Gastroesophageal sphincter (tissue), 4 donors: Measurements from ENCODE around the gene EPHA2. TPM values are rescaled to one million over a fixed set of nuclear protein-coding genes. Genes with fewer than 3 reads are reported as not detected.

Experiments
- ATAC-seq: fragments of 150-250 bp; one replicate; pipeline ENCODE4 v1.9.1; 2016; ENCODE audit warnings: mild to moderate bottlenecking, moderate library complexity
- H3K27ac ChIP-seq, 4 donors: fragments of 200-600 bp; sonication (generic) in 3 of 4; 1 replicate in 3 of 4; 2 replicates in 1 of 4; pipeline ENCODE4 v1.5.1; 2016 to 2019
- H3K27me3 ChIP-seq: fragments of 200-600 bp; sonication (generic); one replicate; pipeline ENCODE4 v1.5.1; 2019
- H3K36me3 ChIP-seq, 2 donors: fragments of 200-600 bp; sonication (generic); one replicate each; pipeline ENCODE4 v1.5.1; 2019; ENCODE audit warnings: control low read depth in 1 of 2
- H3K4me1 ChIP-seq, 3 donors: fragments of 200-600 bp; sonication (generic); 1 replicate in 2 of 3; 2 replicates in 1 of 3; pipeline ENCODE4 v1.5.1; 2016 to 2019; ENCODE audit warnings: control low read depth in 2 of 3
- H3K4me3 ChIP-seq, 2 donors: fragments of 200-600 bp; sonication (generic); one replicate each; pipeline ENCODE4 v1.5.1; 2019; ENCODE audit warnings: mild to moderate bottlenecking in 1 of 2, moderate library complexity in 1 of 2
- H3K9me3 ChIP-seq, 3 donors: fragments of 200-600 bp; sonication (generic); one replicate each; pipeline ENCODE4 v1.5.1; 2017 to 2019; ENCODE audit warnings: control low read depth in 2 of 3
- EP300 ChIP-seq: sonication (generic); formaldehyde crosslinking; IDR thresholded peaks from one replicate; pipeline ENCODE4 v1.6.1; 2017; ENCODE audit warnings: antibody characterized with exemption, mild to moderate bottlenecking
- POLR2A ChIP-seq, 2 donors: fragments of 450-650 bp; IDR thresholded peaks; one replicate each; pipeline ENCODE4 v1.6.1; 2017; ENCODE audit warnings: antibody characterized with exemption in 2 of 2, mild to moderate bottlenecking in 2 of 2, moderate library complexity in 1 of 2
- POLR2AphosphoS5 ChIP-seq: sonication (generic); formaldehyde crosslinking; IDR thresholded peaks from one replicate; pipeline ENCODE4 v1.6.1; 2017; ENCODE audit warnings: antibody characterized with exemption
- WGBS, 2 donors: methylation state at CpG; one replicate each; pipeline ENCODE4 v1.1.5; 2018; ENCODE audit warnings: low coverage in 1 of 2; 5-methylcytosine and 5-hydroxymethylcytosine counted together
- total RNA-seq, 4 donors: library from RNA; depleted of rRNA; stranded (reverse); fragments of >200 nt; gene quantifications; one replicate each; pipeline ENCODE4 v1.1.0, GENCODE V29; 2016
- TF ChIP-seq, protein P1 (sequence below), 4 experiments: fragments of 200-600 bp in 2 of 4; fragments of 450-650 bp in 2 of 4; sonication (generic) in 1 of 4; IDR thresholded peaks; one replicate each; pipeline ENCODE4 v1.5.1; 2017 to 2019; ENCODE audit warnings: antibody characterized with exemption in 4 of 4, mild to moderate bottlenecking in 2 of 4, moderate library complexity in 2 of 4

EPHA2 gene
- total RNA-seq, 4 donors from 2014 or later = 8.9 to 16.1 (median 12.4) TPM

DNA sequence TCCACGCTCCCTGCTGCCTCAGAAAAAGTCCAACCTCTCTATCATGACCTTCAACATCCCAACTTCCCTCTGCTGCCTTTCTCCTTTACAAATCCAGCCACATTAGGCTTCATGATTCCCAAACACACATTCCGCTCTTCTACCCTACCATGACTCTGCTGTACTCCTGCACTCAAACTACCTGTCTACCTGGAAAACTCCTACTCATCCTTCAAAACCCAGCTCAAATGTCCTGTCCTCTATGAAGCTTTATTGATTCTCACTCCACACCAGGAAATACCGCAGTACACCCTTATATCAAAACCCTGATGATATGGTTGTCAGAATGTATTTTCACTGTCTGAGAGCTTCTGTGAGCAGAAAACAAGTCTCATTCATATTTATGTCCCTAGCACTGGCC is 47.7 kb upstream of the EPHA2 start:
- H3K36me3 ChIP-seq = no peaks in the 10 kb centered on the region
- H3K27ac ChIP-seq = no peak overlapping the region
- H3K4me3 ChIP-seq = no peak overlapping the region
- H3K27me3 ChIP-seq = no peaks in the 10 kb centered on the region
- WGBS, 2 donors = 82 to 100% methylated on average over 1 to 3 of the region's 3 CpGs
- TF ChIP-seq POLR2A (IDR thresholded peaks at IDR 0.05) = no peak
- H3K9me3 ChIP-seq = no peaks in the 10 kb centered on the region
- ATAC-seq = no peak
- H3K4me1 ChIP-seq = peaks cover 0 to 32% (median 9%) of the 10 kb centered on the region in 3 donors

DNA sequence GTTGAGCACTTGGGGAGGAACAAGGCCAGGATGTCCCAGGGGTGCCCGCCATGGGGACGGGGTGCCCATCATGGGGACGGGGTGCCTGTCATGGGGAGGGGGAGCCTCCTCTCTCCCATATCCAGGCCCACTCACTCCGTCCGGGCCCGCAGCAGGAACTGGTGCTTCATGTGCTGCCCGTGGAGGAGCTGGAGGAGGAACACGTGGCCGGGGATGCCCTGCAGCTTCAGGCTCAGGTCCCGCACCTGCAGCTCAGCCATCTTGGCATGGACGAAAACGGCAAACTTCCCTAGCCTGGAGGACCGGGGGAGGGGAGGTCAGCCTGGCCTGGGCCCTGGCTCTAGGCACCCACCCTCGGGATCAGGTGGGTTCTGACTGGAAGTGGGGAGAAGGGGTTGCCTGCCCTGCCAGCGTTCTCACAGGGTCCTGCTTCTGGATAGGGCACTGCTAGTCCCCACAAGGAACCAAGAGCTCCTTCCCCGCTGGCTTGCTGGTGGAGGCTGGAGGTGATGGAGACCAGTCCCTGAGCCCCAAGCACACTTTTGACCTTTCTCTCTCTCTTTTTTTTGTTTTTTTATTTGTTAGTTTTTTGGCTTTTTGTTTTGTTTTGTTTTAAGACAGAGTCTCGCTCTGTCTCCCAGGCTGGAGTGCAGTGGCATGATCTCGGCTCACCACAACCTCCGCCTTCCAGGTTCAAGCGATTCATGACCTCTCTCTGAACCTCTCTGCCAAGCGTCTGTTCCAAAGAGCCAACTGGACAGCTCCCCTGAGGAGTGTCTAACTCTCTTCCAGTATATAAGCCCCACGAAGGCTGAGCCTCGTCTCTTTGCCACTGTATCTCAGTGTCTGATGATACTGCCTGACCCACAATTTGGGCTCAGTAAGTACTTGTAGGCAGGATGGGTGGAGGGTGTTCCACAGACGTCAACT is 46.7 kb upstream of the EPHA2 start:
- peaks cover 0 to 22% (median 8%) of the 10 kb centered on the region in 3 donors for H3K4me1 ChIP-seq
- 80 to 100% methylated on average over 2 to 9 of the region's 24 CpGs for WGBS, 2 donors
- ATAC-seq = no peak
- no peak for TF ChIP-seq POLR2AphosphoS5
- TF ChIP-seq EP300 = no peak
- TF ChIP-seq, protein P1, sequence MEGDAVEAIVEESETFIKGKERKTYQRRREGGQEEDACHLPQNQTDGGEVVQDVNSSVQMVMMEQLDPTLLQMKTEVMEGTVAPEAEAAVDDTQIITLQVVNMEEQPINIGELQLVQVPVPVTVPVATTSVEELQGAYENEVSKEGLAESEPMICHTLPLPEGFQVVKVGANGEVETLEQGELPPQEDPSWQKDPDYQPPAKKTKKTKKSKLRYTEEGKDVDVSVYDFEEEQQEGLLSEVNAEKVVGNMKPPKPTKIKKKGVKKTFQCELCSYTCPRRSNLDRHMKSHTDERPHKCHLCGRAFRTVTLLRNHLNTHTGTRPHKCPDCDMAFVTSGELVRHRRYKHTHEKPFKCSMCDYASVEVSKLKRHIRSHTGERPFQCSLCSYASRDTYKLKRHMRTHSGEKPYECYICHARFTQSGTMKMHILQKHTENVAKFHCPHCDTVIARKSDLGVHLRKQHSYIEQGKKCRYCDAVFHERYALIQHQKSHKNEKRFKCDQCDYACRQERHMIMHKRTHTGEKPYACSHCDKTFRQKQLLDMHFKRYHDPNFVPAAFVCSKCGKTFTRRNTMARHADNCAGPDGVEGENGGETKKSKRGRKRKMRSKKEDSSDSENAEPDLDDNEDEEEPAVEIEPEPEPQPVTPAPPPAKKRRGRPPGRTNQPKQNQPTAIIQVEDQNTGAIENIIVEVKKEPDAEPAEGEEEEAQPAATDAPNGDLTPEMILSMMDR (IDR thresholded peaks at IDR 0.05) = no peak
- no peak for TF ChIP-seq POLR2A (IDR thresholded peaks at IDR 0.05)
- no peaks in the 10 kb centered on the region for H3K9me3 ChIP-seq
- H3K27me3 ChIP-seq = no peaks in the 10 kb centered on the region
- H3K27ac ChIP-seq = no peak overlapping the region
- H3K4me3 ChIP-seq = no peak overlapping the region
- no peaks in the 10 kb centered on the region for H3K36me3 ChIP-seq

DNA sequence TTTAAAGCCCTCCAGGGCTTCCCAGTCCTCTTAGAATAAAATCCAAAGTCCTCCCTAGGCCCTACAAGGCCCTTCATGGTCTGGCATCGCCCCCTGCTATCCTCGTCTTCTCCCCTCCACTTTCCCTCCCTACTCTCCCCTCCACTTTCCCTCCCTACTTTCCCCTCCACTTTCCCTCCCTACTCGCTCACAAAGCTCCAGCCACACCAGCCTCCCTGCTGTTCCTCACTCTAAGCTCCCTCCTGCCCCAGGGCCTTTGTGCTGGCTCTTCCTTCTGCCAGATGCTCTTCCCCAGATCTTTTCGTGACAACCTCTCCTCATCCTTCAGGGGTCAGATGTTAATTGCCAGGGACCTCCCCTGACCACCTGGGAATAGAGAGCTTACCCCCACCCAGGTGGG is 43.8 kb upstream of the EPHA2 start:
- Histone ChIP-seq H3K4me1 (no peaks in the 10 kb centered on the region), H3K27ac (no peak overlapping the region), H3K4me3 (no peak overlapping the region), H3K9me3 (no peaks in the 10 kb centered on the region), H3K36me3 (no peaks in the 10 kb centered on the region), H3K27me3 (no peaks in the 10 kb centered on the region)
- TF ChIP-seq POLR2A (IDR thresholded peaks at IDR 0.05) = no peak
- no peak for TF ChIP-seq EP300
- no peak for TF ChIP-seq POLR2AphosphoS5
- TF ChIP-seq, protein P1 (IDR thresholded peaks at IDR 0.05) = no peak
- 90 to 93% methylated on average over 2 to 4 of the region's 4 CpGs for WGBS, 2 donors
- ATAC-seq = no peak

DNA sequence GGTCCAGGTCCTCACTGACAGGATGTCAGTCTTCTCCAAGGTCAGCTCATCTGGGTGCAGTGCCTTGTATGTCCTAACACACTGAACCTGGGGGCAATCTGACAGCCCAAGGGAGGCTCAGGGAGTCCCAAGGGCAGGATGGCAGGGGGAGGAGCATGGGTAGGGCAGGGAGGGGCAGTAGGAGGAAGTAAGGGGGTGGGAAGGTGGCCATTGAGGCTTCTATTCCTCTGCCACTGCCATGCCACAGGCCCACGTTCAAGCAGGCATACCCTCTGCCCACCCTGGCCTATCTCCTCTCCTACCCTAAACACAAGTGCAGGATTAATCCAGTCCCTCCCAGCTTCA is 43.3 kb upstream of the EPHA2 start:
- Histone ChIP-seq H3K4me1 (no peaks in the 10 kb centered on the region), H3K27ac (no peak overlapping the region), H3K27me3 (no peaks in the 10 kb centered on the region), H3K9me3 (no peaks in the 10 kb centered on the region), H3K4me3 (no peak overlapping the region), H3K36me3 (no peaks in the 10 kb centered on the region)
- ATAC-seq = no peak
- WGBS, 2 donors = 54 to 71% methylated on average over 1 of the region's 1 CpG
- TF ChIP-seq POLR2AphosphoS5 (no peak), EP300 (no peak), POLR2A (IDR thresholded peaks at IDR 0.05) (no peak)
- TF ChIP-seq, protein P1 (IDR thresholded peaks at IDR 0.05) = no peak

DNA sequence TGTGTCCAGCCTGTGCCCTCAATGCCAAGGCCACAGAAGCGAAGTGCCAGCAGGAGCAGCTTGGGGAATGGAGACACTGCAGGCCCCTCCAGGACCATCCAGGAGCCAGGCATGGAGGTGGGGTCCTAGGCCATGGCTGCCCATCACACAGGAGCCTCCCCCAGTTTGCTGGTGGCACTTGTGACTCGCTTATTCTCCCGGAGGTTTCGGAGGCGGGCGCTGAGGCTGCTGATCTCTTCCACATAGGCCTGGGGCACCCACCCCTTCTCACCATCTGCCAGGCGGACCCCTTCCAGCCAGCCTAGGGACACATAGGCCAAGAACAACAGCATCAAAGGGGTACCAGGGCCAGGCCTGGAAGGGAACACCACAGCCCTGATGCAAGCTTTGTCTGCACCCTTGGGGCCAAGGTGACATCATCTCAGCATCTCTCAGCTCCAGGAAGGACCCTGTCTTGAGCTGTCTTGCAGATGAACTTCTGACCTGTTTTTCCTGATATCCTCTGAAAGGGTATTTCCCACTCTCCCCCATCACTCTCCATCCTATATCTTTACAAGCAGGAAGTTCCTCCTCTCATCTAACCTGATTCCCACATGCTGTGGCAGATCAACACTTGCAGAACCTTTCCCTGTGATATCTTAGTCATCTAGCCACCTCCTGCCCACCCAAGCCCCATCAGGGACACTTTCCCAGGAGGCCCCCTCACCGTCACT is 42.7 kb upstream of the EPHA2 start:
- Histone ChIP-seq H3K4me1 (no peaks in the 10 kb centered on the region), H3K36me3 (no peaks in the 10 kb centered on the region), H3K4me3 (no peak overlapping the region), H3K9me3 (no peaks in the 10 kb centered on the region), H3K27me3 (no peaks in the 10 kb centered on the region), H3K27ac (no peak overlapping the region)
- WGBS, 2 donors = 100% methylated on average over 1 to 2 of the region's 8 CpGs
- TF ChIP-seq POLR2AphosphoS5 (no peak), POLR2A (IDR thresholded peaks at IDR 0.05) (no peak)
- TF ChIP-seq, protein P1 (IDR thresholded peaks at IDR 0.05) = no peak
- no peak for ATAC-seq
